ENCODE data around the gene TAF4.

DNA sequence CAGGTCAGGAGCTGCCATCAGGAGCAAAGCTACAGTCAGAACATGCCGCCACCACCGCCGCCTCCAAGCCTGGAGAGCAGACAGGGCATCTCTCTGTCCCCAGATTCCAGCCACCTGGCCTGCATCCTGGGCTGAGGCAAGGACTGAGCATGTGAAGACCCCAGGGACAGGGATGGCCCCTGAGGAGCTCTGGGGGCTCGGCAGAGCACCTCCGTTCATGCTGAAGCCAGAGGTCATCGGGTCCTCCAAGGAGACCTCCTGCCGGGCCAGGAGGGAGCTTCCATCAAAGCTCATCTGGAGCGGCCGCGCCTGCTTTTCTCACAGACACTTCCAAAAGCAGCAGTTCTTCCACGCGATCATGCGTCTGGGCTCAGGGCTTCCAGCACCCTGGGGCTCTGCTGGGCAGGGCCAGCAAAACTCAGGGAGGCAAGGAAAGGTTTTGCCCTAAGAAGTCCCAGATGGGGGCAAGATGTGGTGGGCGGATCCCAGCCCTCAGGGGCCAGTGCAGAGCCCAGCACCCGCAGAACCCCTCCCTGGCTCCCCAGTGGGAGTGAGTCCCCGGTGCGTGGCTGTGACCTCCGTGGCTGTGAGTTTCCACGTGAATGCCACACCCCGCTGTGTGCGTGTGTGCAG lies 138.4 kb downstream of the TAF4 start:
- TF ChIP-seq CTCF (IDR thresholded peaks at IDR 0.05; ENCODE audit: extremely low read depth in 1 of 2, insufficient read depth in 1 of 2, low read depth in 1 of 2, low read length in 2 of 2) (no peak), EZH2 (IDR thresholded peaks at IDR 0.05; ENCODE audit: borderline replicate concordance, low read depth, low read length, severe bottlenecking) (no peak), MYC (IDR thresholded peaks at IDR 0.05; ENCODE audit: low read depth, low read length) (no peak), POLR2A (IDR thresholded peaks at IDR 0.05; ENCODE audit: low read depth, low read length) (no peak)
- TF ChIP-seq, protein P1, sequence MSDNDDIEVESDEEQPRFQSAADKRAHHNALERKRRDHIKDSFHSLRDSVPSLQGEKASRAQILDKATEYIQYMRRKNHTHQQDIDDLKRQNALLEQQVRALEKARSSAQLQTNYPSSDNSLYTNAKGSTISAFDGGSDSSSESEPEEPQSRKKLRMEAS (IDR thresholded peaks at IDR 0.05; ENCODE audit: insufficient read depth, insufficient read length), result no peak

Data from endothelial cell of umbilical vein (primary cell).